Measurements from ENCODE around the gene GAGE12J.
"Not testable (repeated sequence)": the region's sequence is repeated elsewhere in the genome, so short reads cannot be mapped to it uniquely, and the experiment has no call there.

GAGE12J gene

GRCh38 chrX:49308604-49309269 is 13.1 kb upstream of the GAGE12J start:
- DNase-seq (ENCODE audit: extremely low spot score, insufficient read length, low read depth): no peak

GRCh38 chrX:49309401-49309981 is 12.3 kb upstream of the GAGE12J start:
- DNase-seq (ENCODE audit: extremely low spot score, insufficient read length, low read depth) (no peak), FAIRE-seq (peak; percentile 90)

More at GRCh38 chrX:49308604-49309269, 13.1 kb upstream of the GAGE12J start:
- FAIRE-seq: no peak

GRCh38 chrX:49310371-49310770 is 11.5 kb upstream of the GAGE12J start:
- DNase-seq (ENCODE audit: extremely low spot score, insufficient read length, low read depth): no peak
- FAIRE-seq: peak; percentile 51

- DNase-seq (ENCODE audit: extremely low spot score, insufficient read length, low read depth): no peak
- no peak for FAIRE-seq
These were observed 9.7 kb upstream of the GAGE12J start for GRCh38 chrX:49312176-49312575.

- FAIRE-seq: no peak
- DNase-seq (ENCODE audit: extremely low spot score, insufficient read length, low read depth): no peak
These were observed 5.8 kb upstream of the GAGE12J start for GRCh38 chrX:49316085-49316484.

GRCh38 chrX:49322266-49322665 is 429 bp downstream of the GAGE12J start:
- not testable (repeated sequence) for DNase-seq (ENCODE audit: extremely low spot score, insufficient read length, low read depth); FAIRE-seq

GRCh38 chrX:49323735-49324134 is 1.9 kb downstream of the GAGE12J start:
- not testable (repeated sequence) for DNase-seq (ENCODE audit: extremely low spot score, insufficient read length, low read depth); FAIRE-seq

GRCh38 chrX:49330421-49330820 is 8.6 kb downstream of the GAGE12J start:
- not testable (repeated sequence) for FAIRE-seq; DNase-seq (ENCODE audit: extremely low spot score, insufficient read length, low read depth)

- DNase-seq (ENCODE audit: extremely low spot score, insufficient read length, low read depth); FAIRE-seq: not testable (repeated sequence)
These were observed 9.4 kb downstream of the GAGE12J start, which contains the start of gene GAGE13 for GRCh38 chrX:49331282-49331681. Gene GAGE13, plus strand, starts transcription at chrX:49331582. Its CDS starts 1,156 bp downstream, at chrX:49332738.

GRCh38 chrX:49331841-49332240 is 10.0 kb downstream of the GAGE12J start:
- FAIRE-seq; DNase-seq (ENCODE audit: extremely low spot score, insufficient read length, low read depth): not testable (repeated sequence)

GRCh38 chrX:49341449-49341848 is 19.6 kb downstream of the GAGE12J start:
- DNase-seq (ENCODE audit: extremely low spot score, insufficient read length, low read depth); FAIRE-seq: not testable (repeated sequence)

- not testable (repeated sequence) for FAIRE-seq; DNase-seq (ENCODE audit: extremely low spot score, insufficient read length, low read depth)
These were observed 22.8 kb downstream of the GAGE12J start for GRCh38 chrX:49344496-49345175.

GRCh38 chrX:49345402-49345801 is 23.6 kb downstream of the GAGE12J start:
- DNase-seq (ENCODE audit: extremely low spot score, insufficient read length, low read depth); FAIRE-seq: not testable (repeated sequence)

- not testable (repeated sequence) for FAIRE-seq; DNase-seq (ENCODE audit: extremely low spot score, insufficient read length, low read depth)
These were observed 24.3 kb downstream of the GAGE12J start for GRCh38 chrX:49346150-49346549.

Data from GM18507 (cell line).